GM19328 (cell line): ENCODE data around the gene TSPEAR.

Experiments
- ATAC-seq: cut with Tn5 transposase; IDR thresholded peaks from one replicate; pipeline ENCODE4 v1.9.1; 2021; ENCODE audit warnings: mild to moderate bottlenecking, moderate library complexity; ENCODE audit not compliant: unreplicated experiment

The TSPEAR gene

GRCh38 chr21:44521928-44522752 lies 189.2 kb downstream of the TSPEAR start:
- no peak for ATAC-seq

- ATAC-seq: no peak
Measured at GRCh38 chr21:44521301-44521927, 190.0 kb downstream of the TSPEAR start.

DNA sequence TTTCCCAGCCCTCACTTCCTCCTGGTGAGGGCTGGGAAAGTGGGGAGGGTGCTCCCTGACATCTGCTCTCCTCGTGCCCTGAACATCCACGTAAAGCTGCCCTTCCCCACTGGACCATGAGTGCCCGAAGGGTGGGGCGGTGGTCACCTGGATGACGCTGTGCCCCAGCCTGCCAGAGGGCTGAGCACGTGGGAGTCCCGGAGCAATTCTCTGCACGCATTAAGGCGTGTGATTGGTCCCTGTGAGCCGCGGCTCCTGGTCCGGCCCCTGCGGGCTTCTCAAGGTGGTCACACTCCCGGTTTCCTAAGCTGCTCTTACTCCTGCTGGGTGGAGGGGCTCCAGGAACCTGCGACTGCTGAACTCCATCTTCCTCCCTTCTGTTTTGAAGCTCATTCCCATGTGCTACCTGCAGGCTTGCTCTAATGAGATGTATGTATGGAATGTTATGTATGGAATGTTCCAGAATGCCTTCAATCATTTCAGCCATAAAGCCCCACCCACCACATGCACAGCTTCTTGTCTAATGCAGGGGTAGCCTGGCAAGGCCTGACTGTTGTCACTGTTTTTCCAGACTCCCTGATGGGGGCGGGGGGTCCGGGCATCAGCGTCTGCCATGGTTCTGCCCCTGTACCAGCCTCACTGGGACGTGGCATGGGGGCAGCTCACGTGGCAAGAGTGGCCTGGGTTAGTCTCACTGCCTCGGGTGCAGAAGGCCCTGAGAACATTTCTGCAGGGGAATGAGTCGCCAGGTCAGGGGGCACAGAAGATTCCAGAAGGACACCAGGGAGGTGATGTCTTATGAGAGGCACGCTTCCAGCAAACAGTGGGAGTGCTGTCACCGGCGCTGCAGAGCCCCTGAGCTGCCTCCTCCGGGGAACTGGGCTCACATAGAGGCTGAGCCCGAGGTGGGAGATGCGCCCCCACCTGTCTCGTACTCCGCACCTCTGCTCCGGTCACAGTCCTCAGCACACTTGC lies 190.8 kb downstream of the TSPEAR start:
- no peak for ATAC-seq

DNA sequence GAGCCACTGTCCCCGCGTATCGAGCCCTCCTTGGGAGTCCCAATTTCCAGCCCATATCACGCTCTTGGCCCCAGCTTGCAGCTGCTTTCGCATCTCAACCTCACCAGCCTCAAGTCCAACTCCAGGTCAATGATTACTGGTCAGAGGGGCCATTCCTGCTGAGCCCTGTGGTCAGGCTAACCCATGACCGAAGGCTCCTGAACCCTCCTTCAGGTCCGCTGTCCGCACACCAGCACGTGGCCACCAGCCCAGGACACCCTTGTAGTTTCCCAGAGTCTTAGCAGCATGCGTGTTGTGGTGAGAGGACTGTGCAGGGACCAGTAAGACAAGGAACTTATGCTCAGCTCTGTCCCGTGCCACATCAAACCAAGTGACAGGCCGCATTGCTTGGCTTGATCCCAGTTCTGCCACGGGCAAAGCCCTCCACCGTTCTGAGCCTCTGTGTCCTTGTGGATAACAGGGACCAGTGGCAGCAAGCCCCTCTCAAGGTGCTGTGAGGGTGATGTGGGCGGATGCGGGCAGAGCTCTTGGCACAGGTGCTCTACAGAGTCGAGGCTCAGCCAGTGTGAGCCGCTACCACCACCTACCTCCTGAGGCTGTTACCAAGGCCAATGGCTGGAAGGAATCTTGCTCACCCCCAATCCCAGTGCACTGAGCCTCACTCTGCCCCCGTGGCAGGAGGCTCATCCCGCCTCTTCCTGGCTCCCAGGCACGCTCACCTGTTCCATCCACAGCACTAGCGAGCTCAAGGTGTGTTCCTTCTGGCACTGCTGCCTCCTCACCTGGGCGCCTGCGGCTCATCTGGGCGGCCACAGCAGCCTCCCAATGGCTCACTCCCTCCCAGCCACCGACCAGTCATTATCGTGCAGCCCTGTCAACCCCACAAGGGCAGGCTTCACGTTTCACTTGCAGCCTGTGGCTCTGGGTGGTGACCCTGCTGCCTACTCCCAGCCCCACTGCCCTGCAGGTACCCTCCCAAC lies 191.7 kb downstream of the TSPEAR start:
- ATAC-seq: no peak

DNA sequence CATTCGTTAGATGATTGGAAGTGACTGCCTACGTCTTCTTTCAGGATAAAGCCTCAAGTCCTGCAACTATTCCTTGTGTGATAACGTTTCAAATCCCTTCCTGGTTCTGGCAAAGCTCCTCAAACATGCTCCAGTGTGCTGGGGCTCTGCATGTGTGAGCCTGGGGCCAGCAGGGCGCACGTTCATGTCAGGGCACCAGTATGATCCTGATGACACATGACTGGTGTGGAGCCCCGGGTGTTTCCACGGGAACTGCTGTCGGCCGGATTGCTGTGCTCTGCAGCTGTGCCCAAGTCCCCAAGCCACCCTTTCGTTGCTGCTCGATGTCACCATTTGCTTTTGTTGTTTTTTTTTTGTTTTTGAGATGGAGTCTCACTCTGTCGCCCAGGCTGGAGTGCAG lies 192.7 kb downstream of the TSPEAR start:
- ATAC-seq: no peak

- no peak for ATAC-seq
Measured at GRCh38 chr21:44517175-44517899, 194.0 kb downstream of the TSPEAR start.

- no peak for ATAC-seq
Measured at GRCh38 chr21:44516828-44517174, 194.6 kb downstream of the TSPEAR start.

GRCh38 chr21:44516342-44516741 lies 195.0 kb downstream of the TSPEAR start:
- no peak for ATAC-seq

DNA sequence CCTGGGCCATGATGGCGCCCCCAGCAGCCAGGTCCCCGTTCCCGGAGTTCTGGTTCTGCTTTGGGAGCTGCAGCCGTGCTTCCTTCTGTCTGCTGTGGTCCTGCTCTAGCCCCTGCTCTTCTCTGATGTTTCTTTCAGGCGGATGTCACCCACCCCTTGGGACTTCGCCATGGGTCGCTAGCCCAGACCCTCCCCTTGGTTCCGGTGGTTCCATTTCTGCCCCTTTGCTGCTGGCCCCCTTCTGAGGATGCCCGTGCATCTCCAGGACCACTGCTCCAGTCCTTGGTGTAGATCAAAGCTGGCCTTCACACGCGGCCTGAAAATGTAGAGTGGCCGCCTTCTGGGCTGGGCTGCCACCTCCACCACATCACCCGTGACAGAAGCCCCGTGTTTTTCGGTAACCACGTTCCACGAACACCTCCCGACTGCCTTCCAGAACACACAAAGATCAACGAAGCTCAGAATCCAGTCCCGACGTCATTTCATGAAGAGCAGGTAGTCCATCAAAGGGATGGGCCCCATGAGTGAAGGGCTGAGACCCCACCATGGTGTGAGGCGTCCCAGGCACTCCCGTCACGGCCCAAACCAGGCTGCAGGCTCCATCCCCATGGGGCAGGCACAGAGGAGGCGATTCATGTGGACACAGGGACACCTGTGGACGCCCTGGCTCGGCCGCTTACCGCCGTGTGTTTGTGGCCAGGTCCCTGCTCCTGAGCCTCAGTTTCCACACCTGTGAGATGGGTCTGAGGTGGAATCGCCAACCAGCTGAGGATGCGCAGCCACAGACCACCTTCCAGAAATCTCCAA lies 195.8 kb downstream of the TSPEAR start:
- no peak for ATAC-seq

DNA sequence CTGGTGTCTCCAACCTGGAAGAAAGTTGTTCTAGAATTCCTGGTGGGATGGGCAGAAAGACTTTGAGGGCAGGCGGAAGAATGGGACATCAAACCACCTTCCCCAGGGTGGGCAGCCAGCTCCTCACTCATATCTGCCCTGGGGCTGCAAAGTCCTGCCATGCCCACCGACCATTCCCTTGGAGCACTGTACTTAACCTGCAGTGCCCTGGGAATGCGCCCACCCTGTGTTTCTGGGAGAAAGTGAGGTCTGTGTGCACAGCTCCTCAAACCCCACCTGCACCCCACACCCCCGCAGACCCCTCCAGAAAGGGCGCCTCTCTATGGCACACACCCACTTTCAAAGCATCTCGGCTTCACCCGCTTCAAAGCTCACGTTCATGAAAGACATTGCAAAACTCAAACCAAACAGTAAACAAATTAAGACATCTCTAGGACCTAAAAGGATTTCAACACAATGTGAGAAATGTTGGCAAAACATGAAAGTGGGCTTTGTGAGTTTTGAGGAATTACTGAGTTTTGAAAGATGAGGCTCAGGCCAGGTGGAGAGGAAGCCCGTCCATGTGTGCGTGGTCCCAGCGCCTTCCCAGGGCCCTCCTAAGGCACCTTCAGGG lies 196.5 kb downstream of the TSPEAR start:
- ATAC-seq: no peak

DNA sequence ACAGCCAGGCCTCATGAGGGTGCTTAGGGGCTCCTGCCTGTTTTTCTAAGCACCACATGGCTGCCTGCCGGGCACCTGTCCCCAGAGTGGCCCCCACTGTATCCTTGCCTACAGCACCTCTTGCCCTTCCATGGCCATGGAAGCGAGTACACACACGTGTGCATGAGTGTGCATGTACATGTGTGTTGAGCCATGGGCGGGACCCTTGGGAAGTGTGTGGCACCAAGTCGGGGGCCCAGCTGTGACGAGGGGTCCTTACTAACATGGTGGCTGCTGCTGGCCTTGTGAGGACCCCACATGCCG lies 197.2 kb downstream of the TSPEAR start:
- no peak for ATAC-seq

DNA sequence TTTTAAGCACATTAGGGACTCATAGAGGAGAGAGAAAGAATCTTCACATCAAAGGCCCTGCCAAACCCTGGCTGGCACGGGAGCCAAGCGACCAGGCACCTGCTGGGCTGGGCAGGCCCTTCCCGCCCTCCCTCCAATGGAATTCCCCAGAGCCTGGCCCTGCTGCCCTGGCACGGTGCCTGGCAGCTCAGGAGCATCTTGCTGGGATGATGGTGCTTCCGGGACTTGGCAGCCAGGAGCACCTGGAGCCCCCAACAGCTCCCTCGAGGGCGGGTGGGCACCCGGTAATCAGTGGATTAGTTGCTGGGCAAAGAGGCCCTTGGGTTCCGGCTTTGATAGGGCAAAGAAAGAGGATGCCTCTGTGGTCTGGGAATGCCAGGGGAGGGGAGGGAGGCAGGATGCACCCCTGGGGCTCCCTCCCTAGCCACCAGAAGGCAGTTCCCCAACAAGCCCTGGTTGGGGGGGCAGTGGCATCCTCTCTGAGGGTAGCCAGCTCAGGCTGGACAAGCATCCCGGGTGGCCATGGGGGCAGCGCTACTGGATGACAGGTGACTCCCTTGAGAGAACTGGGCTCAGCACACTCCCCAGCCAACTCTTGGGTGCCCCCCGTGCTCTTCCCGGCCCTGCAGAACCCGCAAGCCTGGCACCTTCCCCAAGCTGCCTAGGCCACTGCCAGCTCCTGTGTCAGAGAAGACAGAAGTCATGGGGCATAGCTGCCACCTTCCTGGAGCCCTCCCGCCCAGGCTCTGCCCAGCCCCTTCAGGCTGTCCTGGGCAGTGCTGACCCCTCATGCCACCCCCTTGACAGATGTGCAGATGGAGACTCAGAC lies 197.8 kb downstream of the TSPEAR start:
- ATAC-seq: no peak

- no peak for ATAC-seq
Measured at GRCh38 chr21:44512496-44513388, 198.6 kb downstream of the TSPEAR start.

DNA sequence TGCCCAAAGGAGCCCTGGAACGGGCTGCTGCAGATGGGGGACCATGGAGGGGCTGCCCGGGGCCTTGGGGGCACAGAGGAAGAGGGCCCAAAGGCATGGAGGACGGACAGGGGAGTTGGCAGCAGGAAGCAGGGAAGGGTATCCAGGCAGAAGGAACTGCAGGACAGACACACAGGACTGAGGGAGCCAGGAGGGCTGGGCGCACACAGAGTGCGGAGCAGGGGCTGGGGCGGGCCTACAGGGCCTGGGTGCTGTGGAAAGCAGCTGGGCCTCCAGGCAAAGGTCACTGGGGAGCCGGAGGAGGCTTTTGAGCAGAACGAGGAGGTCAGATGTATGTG lies 199.5 kb downstream of the TSPEAR start:
- ATAC-seq: no peak

DNA sequence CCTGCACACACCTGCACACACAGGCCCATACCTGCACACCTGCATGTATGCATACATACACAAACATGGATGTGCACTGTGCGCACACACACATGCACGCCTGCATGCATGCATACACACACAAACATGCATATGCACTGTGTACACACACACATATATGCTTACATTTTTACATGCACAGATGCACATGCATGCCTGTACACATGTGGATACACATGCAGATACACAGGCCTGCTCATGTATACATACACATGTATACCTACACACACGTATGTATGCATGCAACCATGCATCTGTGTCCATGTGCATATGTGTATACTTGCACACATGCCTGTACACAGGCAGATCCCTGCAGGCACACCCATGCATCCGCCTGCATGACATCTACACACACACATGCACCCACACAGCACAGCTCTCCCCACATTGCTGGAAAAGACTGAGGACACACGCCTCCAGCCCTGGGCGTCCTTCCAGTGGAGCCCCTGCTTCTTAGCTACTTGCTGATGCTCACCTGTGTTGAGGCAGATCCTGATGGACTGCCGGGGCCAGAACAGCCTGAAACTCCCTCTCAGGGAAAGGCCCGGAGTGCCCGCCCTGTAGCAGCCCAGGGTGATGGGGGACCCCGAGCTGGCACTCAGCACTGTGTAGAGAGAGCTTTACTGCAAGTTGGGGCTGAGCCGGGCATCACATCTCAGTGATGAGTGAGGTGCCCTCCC lies 200.0 kb downstream of the TSPEAR start:
- no peak for ATAC-seq

- no peak for ATAC-seq
Measured at GRCh38 chr21:44510508-44511218, 200.7 kb downstream of the TSPEAR start.
